Measurements from ENCODE around the gene DIAPH2. TPM values are rescaled to one million over a fixed set of nuclear protein-coding genes. Genes with fewer than 3 reads are reported as not detected.

DIAPH2 gene
- total RNA-seq, 2 donors from 2014 or later, result 19.1 to 31.9 TPM

DNA sequence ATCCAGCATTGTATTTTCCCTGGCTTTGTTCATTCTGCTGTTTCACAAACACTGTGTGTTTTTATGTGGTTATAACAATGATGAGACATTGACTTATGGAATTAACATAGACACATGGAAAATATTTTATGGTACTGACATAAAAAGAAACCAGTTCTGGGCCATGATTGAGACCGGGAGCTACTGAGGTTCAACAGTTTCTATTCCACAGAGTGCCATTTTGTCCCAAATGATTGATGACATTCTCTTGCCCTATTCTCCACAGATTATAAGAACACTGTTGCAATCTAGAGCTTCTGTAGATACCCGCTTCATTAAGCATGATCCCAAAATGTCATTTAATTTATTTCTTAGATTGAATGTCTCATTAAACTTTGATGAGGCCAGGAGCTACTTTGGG is 525.9 kb downstream of the DIAPH2 start:
- no peaks in the 10 kb centered on the region for H3K36me3 ChIP-seq
- no peak overlapping the region for H3K9ac ChIP-seq (ENCODE audit: low read depth in 2 of 2, low read length in 2 of 2)
- no peaks in the 10 kb centered on the region for H3K27me3 ChIP-seq
- no peak overlapping the region for H3K27ac ChIP-seq
- H3K4me1 ChIP-seq, result no peaks in the 10 kb centered on the region
- intact Hi-C loops (cut with DNase I), result no loop called here
- no peak overlapping the region for H3K4me3 ChIP-seq
- DNase-seq, result no peak
- no peaks in the 10 kb centered on the region for H3K9me3 ChIP-seq
- TF ChIP-seq, protein P1, sequence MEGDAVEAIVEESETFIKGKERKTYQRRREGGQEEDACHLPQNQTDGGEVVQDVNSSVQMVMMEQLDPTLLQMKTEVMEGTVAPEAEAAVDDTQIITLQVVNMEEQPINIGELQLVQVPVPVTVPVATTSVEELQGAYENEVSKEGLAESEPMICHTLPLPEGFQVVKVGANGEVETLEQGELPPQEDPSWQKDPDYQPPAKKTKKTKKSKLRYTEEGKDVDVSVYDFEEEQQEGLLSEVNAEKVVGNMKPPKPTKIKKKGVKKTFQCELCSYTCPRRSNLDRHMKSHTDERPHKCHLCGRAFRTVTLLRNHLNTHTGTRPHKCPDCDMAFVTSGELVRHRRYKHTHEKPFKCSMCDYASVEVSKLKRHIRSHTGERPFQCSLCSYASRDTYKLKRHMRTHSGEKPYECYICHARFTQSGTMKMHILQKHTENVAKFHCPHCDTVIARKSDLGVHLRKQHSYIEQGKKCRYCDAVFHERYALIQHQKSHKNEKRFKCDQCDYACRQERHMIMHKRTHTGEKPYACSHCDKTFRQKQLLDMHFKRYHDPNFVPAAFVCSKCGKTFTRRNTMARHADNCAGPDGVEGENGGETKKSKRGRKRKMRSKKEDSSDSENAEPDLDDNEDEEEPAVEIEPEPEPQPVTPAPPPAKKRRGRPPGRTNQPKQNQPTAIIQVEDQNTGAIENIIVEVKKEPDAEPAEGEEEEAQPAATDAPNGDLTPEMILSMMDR (IDR thresholded peaks at IDR 0.05), result no peak

DNA sequence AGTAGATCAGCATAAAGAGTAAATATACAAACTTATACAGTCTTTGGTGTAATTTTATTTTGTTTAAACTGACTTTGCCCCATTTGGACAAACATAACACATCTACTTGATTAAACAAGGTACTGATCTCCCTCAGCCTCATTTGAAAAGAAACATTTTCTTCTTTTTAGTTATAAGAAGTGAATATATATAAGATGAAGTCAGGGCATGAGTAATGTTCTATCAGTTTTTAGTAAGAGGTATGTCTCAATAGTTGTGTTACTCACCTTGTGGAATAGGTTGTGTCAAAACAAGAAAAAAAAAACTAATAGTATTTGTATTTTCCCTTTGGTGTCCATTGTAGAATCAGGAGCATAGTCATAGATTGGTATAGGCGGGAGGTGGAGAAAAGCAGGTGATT is 526.4 kb downstream of the DIAPH2 start:
- no peaks in the 10 kb centered on the region for H3K27me3 ChIP-seq
- intact Hi-C loops (cut with DNase I), result no loop called here
- DNase-seq, result no peak
- H3K36me3 ChIP-seq, result no peaks in the 10 kb centered on the region
- no peak overlapping the region for H3K9ac ChIP-seq (ENCODE audit: low read depth in 2 of 2, low read length in 2 of 2)
- H3K9me3 ChIP-seq, result no peaks in the 10 kb centered on the region
- TF ChIP-seq, protein P1 (IDR thresholded peaks at IDR 0.05), result no peak
- no peak overlapping the region for H3K4me3 ChIP-seq
- H3K4me1 ChIP-seq, result no peaks in the 10 kb centered on the region
- no peak overlapping the region for H3K27ac ChIP-seq

DNA sequence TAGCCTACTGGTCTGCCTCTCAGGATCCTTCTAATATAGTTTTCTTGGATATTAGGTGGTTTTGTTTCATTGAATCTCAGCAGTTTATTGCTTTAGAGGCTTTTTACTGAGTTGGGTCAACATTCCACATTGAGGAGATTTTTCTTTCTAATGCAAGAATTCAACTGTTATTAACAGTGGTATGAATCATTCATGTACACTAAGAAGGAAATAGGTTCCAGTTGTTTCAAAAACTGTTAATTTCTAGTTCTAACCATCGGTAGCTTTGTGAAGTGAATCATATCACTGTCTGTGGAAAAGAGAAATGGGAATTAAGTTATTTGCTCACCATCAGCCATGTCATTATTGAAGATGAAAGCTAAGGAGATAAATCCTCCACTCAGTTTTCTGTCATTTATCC is 530.5 kb downstream of the DIAPH2 start:
- Histone ChIP-seq H3K27ac (no peak overlapping the region), H3K9ac (ENCODE audit: low read depth in 2 of 2, low read length in 2 of 2) (no peak overlapping the region), H3K27me3 (no peaks in the 10 kb centered on the region), H3K4me1 (no peaks in the 10 kb centered on the region), H3K4me3 (no peak overlapping the region), H3K36me3 (no peaks in the 10 kb centered on the region), H3K9me3 (no peaks in the 10 kb centered on the region)
- TF ChIP-seq, protein P1 (IDR thresholded peaks at IDR 0.05), result no peak
- no peak for DNase-seq
- intact Hi-C loops (cut with DNase I), result no loop called here

DNA sequence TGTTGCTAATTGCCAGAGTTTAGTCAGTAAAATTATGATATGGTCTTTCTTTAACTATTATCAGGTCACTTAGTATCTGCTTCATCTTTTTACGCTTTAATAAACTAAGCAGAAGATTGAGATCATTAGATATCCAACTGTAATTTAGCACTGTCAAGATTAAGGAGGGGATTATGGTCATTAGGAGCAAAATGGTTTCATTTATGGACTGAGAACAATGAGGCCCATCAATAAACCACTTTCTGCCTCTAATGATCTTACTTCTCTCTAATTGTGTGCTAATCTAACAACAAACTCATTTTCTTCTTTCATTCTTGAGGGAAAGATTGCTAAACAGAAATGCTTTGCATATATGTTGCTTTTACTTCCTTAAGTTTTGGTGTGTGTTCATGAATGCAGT is 539.5 kb downstream of the DIAPH2 start:
- intact Hi-C loops (cut with DNase I), result no loop called here
- Histone ChIP-seq H3K9ac (ENCODE audit: low read depth in 2 of 2, low read length in 2 of 2) (no peak overlapping the region), H3K4me1 (no peaks in the 10 kb centered on the region), H3K9me3 (no peaks in the 10 kb centered on the region), H3K4me3 (no peak overlapping the region), H3K27ac (no peak overlapping the region), H3K27me3 (no peaks in the 10 kb centered on the region), H3K36me3 (no peaks in the 10 kb centered on the region)
- TF ChIP-seq, protein P1 (IDR thresholded peaks at IDR 0.05), result no peak
- DNase-seq, result no peak

DNA sequence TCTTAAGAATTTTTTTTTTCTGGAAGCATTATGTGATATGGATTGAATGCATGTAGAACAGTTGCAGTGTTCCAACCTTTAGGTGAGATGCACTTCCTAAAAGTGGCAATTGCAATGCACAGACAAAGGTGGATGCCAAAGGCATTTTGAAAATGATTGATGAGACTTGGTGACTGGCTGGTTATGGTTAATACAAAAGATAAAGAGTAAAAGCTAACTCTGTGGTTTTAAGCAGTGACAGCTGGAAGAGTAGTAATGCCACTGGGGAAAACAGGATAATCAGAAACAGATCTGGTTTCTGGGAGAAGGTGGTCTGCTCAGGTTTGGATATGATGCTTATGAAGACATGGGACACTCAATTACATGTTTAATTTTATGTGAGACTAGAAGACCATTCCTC is 544.7 kb downstream of the DIAPH2 start:
- Histone ChIP-seq H3K27ac (no peak overlapping the region), H3K27me3 (no peaks in the 10 kb centered on the region), H3K9ac (ENCODE audit: low read depth in 2 of 2, low read length in 2 of 2) (no peak overlapping the region), H3K9me3 (no peaks in the 10 kb centered on the region), H3K4me1 (no peaks in the 10 kb centered on the region), H3K36me3 (no peaks in the 10 kb centered on the region), H3K4me3 (no peak overlapping the region)
- intact Hi-C loops (cut with DNase I), result no loop called here
- TF ChIP-seq, protein P1 (IDR thresholded peaks at IDR 0.05), result no peak
- no peak for DNase-seq

DNA sequence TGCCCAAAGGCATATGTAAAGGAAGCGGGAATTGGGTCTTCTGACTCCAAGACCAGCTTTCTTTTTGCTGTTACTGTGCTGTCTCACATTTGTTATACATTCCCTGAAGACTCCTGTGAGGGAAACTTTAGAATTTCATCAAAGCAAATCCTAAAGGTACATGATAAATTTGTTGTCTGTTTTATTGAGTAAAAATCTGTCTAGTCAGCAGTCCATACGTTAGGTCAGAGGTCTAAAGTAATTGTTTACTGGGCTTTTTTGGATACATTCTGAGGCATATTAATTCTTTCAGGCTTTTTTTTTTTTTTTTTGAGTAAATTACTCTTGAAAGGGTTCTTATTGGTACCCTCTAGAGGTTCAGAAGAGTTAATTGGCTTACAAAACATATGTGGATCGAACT is 546.3 kb downstream of the DIAPH2 start:
- TF ChIP-seq, protein P1 (IDR thresholded peaks at IDR 0.05), result no peak
- no peak overlapping the region for H3K9ac ChIP-seq (ENCODE audit: low read depth in 2 of 2, low read length in 2 of 2)
- no peaks in the 10 kb centered on the region for H3K9me3 ChIP-seq
- no peaks in the 10 kb centered on the region for H3K4me1 ChIP-seq
- H3K36me3 ChIP-seq, result no peaks in the 10 kb centered on the region
- H3K4me3 ChIP-seq, result no peak overlapping the region
- no peak overlapping the region for H3K27ac ChIP-seq
- no peaks in the 10 kb centered on the region for H3K27me3 ChIP-seq
- DNase-seq, result no peak
- intact Hi-C loops (cut with DNase I), result no loop called here
